ENCODE data around the gene EFCAB7. TPM values are rescaled to one million over a fixed set of nuclear protein-coding genes. Genes with fewer than 3 reads are reported as not detected.
A peak's percentile ranks its signal among the peaks of the same experiment; 100 is the strongest.

Gene EFCAB7
- total RNA-seq, 1 experiment from 2014 or later = 7.6 TPM

GRCh38 chr1:63603810-63604209 is 80.5 kb downstream of the EFCAB7 start:
- no peaks in the 10 kb centered on the region for H3K9me3 Mint-ChIP-seq (ENCODE audit: unreplicated experiment)
- H3K27me3 Mint-ChIP-seq (ENCODE audit: insufficient read depth, unreplicated experiment) = no peaks in the 10 kb centered on the region
- no peaks in the 10 kb centered on the region for H3K36me3 Mint-ChIP-seq (ENCODE audit: insufficient read depth, unreplicated experiment)
- intact Hi-C loops (cut with micrococcal nuclease) = no loop called here
- ChIA-PET CTCF (no interaction called here), POLR2A (no interaction called here)
- H3K4me1 Mint-ChIP-seq (ENCODE audit: insufficient read depth, unreplicated experiment) = peaks cover 5% of the 10 kb centered on the region
- no peak overlapping the region for H3K4me3 Mint-ChIP-seq (ENCODE audit: unreplicated experiment)
- TF ChIP-seq CTCF (IDR thresholded peaks at IDR 0.05; ENCODE audit: unreplicated experiment) = no peak
- DNase-seq (ENCODE audit: unreplicated experiment) = no peak
- BruUV-seq (replicated peaks) = no TSS peak
- H3K27ac Mint-ChIP-seq (ENCODE audit: low read depth, unreplicated experiment) = no peak overlapping the region

- no peak overlapping the region for H3K4me3 Mint-ChIP-seq (ENCODE audit: unreplicated experiment)
- no TSS peak for BruUV-seq (replicated peaks)
- CTCF ChIA-PET = interaction anchor here (1.5 to 2.4 kb wide), 2 partner anchors 14 to 639 kb away, joined by 3 to 7 read pairs; partner anchors contain the start of gene PGM1
- TF ChIP-seq CTCF (IDR thresholded peaks at IDR 0.05; ENCODE audit: unreplicated experiment) = no peak
- DNase-seq (ENCODE audit: unreplicated experiment) = no peak
- no peak overlapping the region for H3K27ac Mint-ChIP-seq (ENCODE audit: low read depth, unreplicated experiment)
- POLR2A ChIA-PET = no interaction called here
- no peaks in the 10 kb centered on the region for H3K36me3 Mint-ChIP-seq (ENCODE audit: insufficient read depth, unreplicated experiment)
- H3K9me3 Mint-ChIP-seq (ENCODE audit: unreplicated experiment) = no peaks in the 10 kb centered on the region
- no peaks in the 10 kb centered on the region for H3K27me3 Mint-ChIP-seq (ENCODE audit: insufficient read depth, unreplicated experiment)
- peaks cover 9% of the 10 kb centered on the region for H3K4me1 Mint-ChIP-seq (ENCODE audit: insufficient read depth, unreplicated experiment)
- intact Hi-C loops (cut with micrococcal nuclease) = no loop called here
These were observed 84.0 kb downstream of the EFCAB7 start for GRCh38 chr1:63607322-63607721.

GRCh38 chr1:63611231-63611630 is 87.9 kb downstream of the EFCAB7 start:
- Mint-ChIP-seq H3K4me3 (ENCODE audit: unreplicated experiment) (no peak overlapping the region), H3K9me3 (ENCODE audit: unreplicated experiment) (no peaks in the 10 kb centered on the region), H3K36me3 (ENCODE audit: insufficient read depth, unreplicated experiment) (no peaks in the 10 kb centered on the region), H3K27me3 (ENCODE audit: insufficient read depth, unreplicated experiment) (no peaks in the 10 kb centered on the region), H3K4me1 (ENCODE audit: insufficient read depth, unreplicated experiment) (peaks cover 20% of the 10 kb centered on the region), H3K27ac (ENCODE audit: low read depth, unreplicated experiment) (peak overlapping the region; percentile 9)
- DNase-seq (ENCODE audit: unreplicated experiment) = peak; percentile 39
- TF ChIP-seq CTCF (IDR thresholded peaks at IDR 0.05; ENCODE audit: unreplicated experiment) = no peak
- intact Hi-C loops (cut with micrococcal nuclease) = no loop called here
- ChIA-PET POLR2A (interaction anchor here (0.6 to 1.3 kb wide), 3 partner anchors 15 to 330 kb away, joined by 3 to 5 read pairs (median 3); no protein-coding TSS in a partner anchor), CTCF (interaction anchor here (1.4 to 2.7 kb wide), 4 partner anchors 36 to 636 kb away, joined by 3 to 15 read pairs (median 9); no protein-coding TSS in a partner anchor)
- no TSS peak for BruUV-seq (replicated peaks)

GRCh38 chr1:63612564-63612963 is 89.2 kb downstream of the EFCAB7 start:
- Mint-ChIP-seq H3K27me3 (ENCODE audit: insufficient read depth, unreplicated experiment) (no peaks in the 10 kb centered on the region), H3K9me3 (ENCODE audit: unreplicated experiment) (no peaks in the 10 kb centered on the region), H3K27ac (ENCODE audit: low read depth, unreplicated experiment) (no peak overlapping the region), H3K36me3 (ENCODE audit: insufficient read depth, unreplicated experiment) (peaks cover 7% of the 10 kb centered on the region), H3K4me1 (ENCODE audit: insufficient read depth, unreplicated experiment) (peaks cover 26% of the 10 kb centered on the region), H3K4me3 (ENCODE audit: unreplicated experiment) (no peak overlapping the region)
- peak; percentile 67 for DNase-seq (ENCODE audit: unreplicated experiment)
- ChIA-PET POLR2A (no interaction called here), CTCF (interaction anchor here (0.7 to 2.7 kb wide), 8 partner anchors 11 to 635 kb away, joined by 3 to 15 read pairs (median 4); no protein-coding TSS in a partner anchor)
- TF ChIP-seq CTCF (IDR thresholded peaks at IDR 0.05; ENCODE audit: unreplicated experiment) = no peak
- no TSS peak for BruUV-seq (replicated peaks)
- intact Hi-C loops (cut with micrococcal nuclease) = no loop called here
